ENCODE measurements around the gene TNIK.

The TNIK gene

GRCh38 chr3:171262431-171262830, 197.8 kb downstream of the TNIK start:
- Histone ChIP-seq H3K4me1 (ENCODE audit: control insufficient read depth, insufficient read depth, low read length, poor library complexity, severe bottlenecking) (peaks cover 34% of the 10 kb centered on the region), H3K27me3 (replicated peaks; ENCODE audit: control insufficient read depth, insufficient read depth, low read length, poor library complexity, severe bottlenecking) (no peaks in the 10 kb centered on the region), H3K27ac (ENCODE audit: insufficient read depth, low read length, poor library complexity, severe bottlenecking) (no peak overlapping the region)

GRCh38 chr3:171261487-171261886, 198.7 kb downstream of the TNIK start:
- DNase-seq: no peak
- no peak overlapping the region for H3K4me3 ChIP-seq (ENCODE audit: insufficient read depth, low read depth, low read length, poor library complexity, severe bottlenecking)
- H3K36me3 ChIP-seq (ENCODE audit: control insufficient read depth, insufficient read depth, low read length): no peaks in the 10 kb centered on the region
- no peaks in the 10 kb centered on the region for H3K9me3 ChIP-seq (ENCODE audit: control insufficient read depth, low read length)
- H3K27me3 ChIP-seq (replicated peaks; ENCODE audit: control insufficient read depth, insufficient read depth, low read length, poor library complexity, severe bottlenecking): no peaks in the 10 kb centered on the region
- no peak overlapping the region for H3K27ac ChIP-seq (ENCODE audit: insufficient read depth, low read length, poor library complexity, severe bottlenecking)
- H3K4me1 ChIP-seq (ENCODE audit: control insufficient read depth, insufficient read depth, low read length, poor library complexity, severe bottlenecking): peaks cover 34% of the 10 kb centered on the region

More at GRCh38 chr3:171262431-171262830, 197.8 kb downstream of the TNIK start:
- Histone ChIP-seq H3K9me3 (ENCODE audit: control insufficient read depth, low read length) (no peaks in the 10 kb centered on the region), H3K36me3 (ENCODE audit: control insufficient read depth, insufficient read depth, low read length) (no peaks in the 10 kb centered on the region), H3K4me3 (ENCODE audit: insufficient read depth, low read depth, low read length, poor library complexity, severe bottlenecking) (no peak overlapping the region)
- no peak for DNase-seq

- Histone ChIP-seq H3K27ac (ENCODE audit: insufficient read depth, low read length, poor library complexity, severe bottlenecking) (no peak overlapping the region), H3K27me3 (replicated peaks; ENCODE audit: control insufficient read depth, insufficient read depth, low read length, poor library complexity, severe bottlenecking) (no peaks in the 10 kb centered on the region), H3K4me1 (ENCODE audit: control insufficient read depth, insufficient read depth, low read length, poor library complexity, severe bottlenecking) (peaks cover 34% of the 10 kb centered on the region), H3K36me3 (ENCODE audit: control insufficient read depth, insufficient read depth, low read length) (no peaks in the 10 kb centered on the region), H3K9me3 (ENCODE audit: control insufficient read depth, low read length) (no peaks in the 10 kb centered on the region), H3K4me3 (ENCODE audit: insufficient read depth, low read depth, low read length, poor library complexity, severe bottlenecking) (no peak overlapping the region)
- no peak for DNase-seq
Observed at GRCh38 chr3:171260899-171261298, 199.3 kb downstream of the TNIK start.

GRCh38 chr3:171260466-171260865, 199.7 kb downstream of the TNIK start:
- H3K9me3 ChIP-seq (ENCODE audit: control insufficient read depth, low read length): no peaks in the 10 kb centered on the region
- H3K27ac ChIP-seq (ENCODE audit: insufficient read depth, low read length, poor library complexity, severe bottlenecking): no peak overlapping the region
- no peaks in the 10 kb centered on the region for H3K36me3 ChIP-seq (ENCODE audit: control insufficient read depth, insufficient read depth, low read length)
- no peak for DNase-seq
- H3K4me3 ChIP-seq (ENCODE audit: insufficient read depth, low read depth, low read length, poor library complexity, severe bottlenecking): no peak overlapping the region
- H3K4me1 ChIP-seq (ENCODE audit: control insufficient read depth, insufficient read depth, low read length, poor library complexity, severe bottlenecking): peaks cover 35% of the 10 kb centered on the region
- H3K27me3 ChIP-seq (replicated peaks; ENCODE audit: control insufficient read depth, insufficient read depth, low read length, poor library complexity, severe bottlenecking): no peaks in the 10 kb centered on the region

GRCh38 chr3:171258316-171258715, 201.9 kb downstream of the TNIK start:
- DNase-seq: no peak
- H3K27ac ChIP-seq (ENCODE audit: insufficient read depth, low read length, poor library complexity, severe bottlenecking): peak overlapping the region; percentile 58
- no peaks in the 10 kb centered on the region for H3K36me3 ChIP-seq (ENCODE audit: control insufficient read depth, insufficient read depth, low read length)
- peaks cover 48% of the 10 kb centered on the region for H3K4me1 ChIP-seq (ENCODE audit: control insufficient read depth, insufficient read depth, low read length, poor library complexity, severe bottlenecking)
- no peak overlapping the region for H3K4me3 ChIP-seq (ENCODE audit: insufficient read depth, low read depth, low read length, poor library complexity, severe bottlenecking)
- H3K27me3 ChIP-seq (replicated peaks; ENCODE audit: control insufficient read depth, insufficient read depth, low read length, poor library complexity, severe bottlenecking): no peaks in the 10 kb centered on the region
- H3K9me3 ChIP-seq (ENCODE audit: control insufficient read depth, low read length): no peaks in the 10 kb centered on the region

- Histone ChIP-seq H3K4me3 (ENCODE audit: insufficient read depth, low read depth, low read length, poor library complexity, severe bottlenecking) (no peak overlapping the region), H3K4me1 (ENCODE audit: control insufficient read depth, insufficient read depth, low read length, poor library complexity, severe bottlenecking) (peaks cover 48% of the 10 kb centered on the region), H3K9me3 (ENCODE audit: control insufficient read depth, low read length) (no peaks in the 10 kb centered on the region), H3K27ac (ENCODE audit: insufficient read depth, low read length, poor library complexity, severe bottlenecking) (peak overlapping the region; percentile 58), H3K36me3 (ENCODE audit: control insufficient read depth, insufficient read depth, low read length) (no peaks in the 10 kb centered on the region), H3K27me3 (replicated peaks; ENCODE audit: control insufficient read depth, insufficient read depth, low read length, poor library complexity, severe bottlenecking) (no peaks in the 10 kb centered on the region)
- no peak for DNase-seq
Observed at GRCh38 chr3:171257251-171258203, 202.7 kb downstream of the TNIK start.

- peaks cover 51% of the 10 kb centered on the region for H3K4me1 ChIP-seq (ENCODE audit: control insufficient read depth, insufficient read depth, low read length, poor library complexity, severe bottlenecking)
- no peak overlapping the region for H3K4me3 ChIP-seq (ENCODE audit: insufficient read depth, low read depth, low read length, poor library complexity, severe bottlenecking)
- H3K9me3 ChIP-seq (ENCODE audit: control insufficient read depth, low read length): no peaks in the 10 kb centered on the region
- DNase-seq: no peak
- no peaks in the 10 kb centered on the region for H3K27me3 ChIP-seq (replicated peaks; ENCODE audit: control insufficient read depth, insufficient read depth, low read length, poor library complexity, severe bottlenecking)
- H3K36me3 ChIP-seq (ENCODE audit: control insufficient read depth, insufficient read depth, low read length): no peaks in the 10 kb centered on the region
- peak overlapping the region; percentile 58 for H3K27ac ChIP-seq (ENCODE audit: insufficient read depth, low read length, poor library complexity, severe bottlenecking)
Observed at GRCh38 chr3:171256445-171257250, 203.6 kb downstream of the TNIK start.

GRCh38 chr3:171255236-171255806, 204.9 kb downstream of the TNIK start:
- no peaks in the 10 kb centered on the region for H3K27me3 ChIP-seq (replicated peaks; ENCODE audit: control insufficient read depth, insufficient read depth, low read length, poor library complexity, severe bottlenecking)
- no peaks in the 10 kb centered on the region for H3K9me3 ChIP-seq (ENCODE audit: control insufficient read depth, low read length)
- peaks cover 47% of the 10 kb centered on the region for H3K4me1 ChIP-seq (ENCODE audit: control insufficient read depth, insufficient read depth, low read length, poor library complexity, severe bottlenecking)
- no peaks in the 10 kb centered on the region for H3K36me3 ChIP-seq (ENCODE audit: control insufficient read depth, insufficient read depth, low read length)
- no peak for DNase-seq
- H3K4me3 ChIP-seq (ENCODE audit: insufficient read depth, low read depth, low read length, poor library complexity, severe bottlenecking): peak overlapping the region; percentile 5
- peak overlapping the region; percentile 58 for H3K27ac ChIP-seq (ENCODE audit: insufficient read depth, low read length, poor library complexity, severe bottlenecking)

- no peak for DNase-seq
- Histone ChIP-seq H3K27ac (ENCODE audit: insufficient read depth, low read length, poor library complexity, severe bottlenecking) (peak overlapping the region; percentile 58), H3K4me1 (ENCODE audit: control insufficient read depth, insufficient read depth, low read length, poor library complexity, severe bottlenecking) (peaks cover 47% of the 10 kb centered on the region), H3K9me3 (ENCODE audit: control insufficient read depth, low read length) (no peaks in the 10 kb centered on the region), H3K4me3 (ENCODE audit: insufficient read depth, low read depth, low read length, poor library complexity, severe bottlenecking) (no peak overlapping the region), H3K36me3 (ENCODE audit: control insufficient read depth, insufficient read depth, low read length) (no peaks in the 10 kb centered on the region), H3K27me3 (replicated peaks; ENCODE audit: control insufficient read depth, insufficient read depth, low read length, poor library complexity, severe bottlenecking) (no peaks in the 10 kb centered on the region)
Observed at GRCh38 chr3:171254315-171254714, 205.9 kb downstream of the TNIK start.

Measured in effector memory CD4-positive, alpha-beta T cell (primary cell).